D721Med (cell line): ENCODE measurements around the gene MRPL47.

Experiments
- DNase-seq: peaks from one replicate; pipeline ENCODE4 v3.0.0; 2011; ENCODE audit warnings: low spot score; ENCODE audit not compliant: insufficient read length
- FAIRE-seq: peaks from 2 replicates; lab custom pipeline; 2011; peaks lifted over from hg19 to GRCh38; lab: Jason Lieb, UNC
- CTCF ChIP-seq: IDR thresholded peaks from 2 replicates; pipeline ENCODE4 v1.5.1; 2012; ENCODE audit warnings: mild to moderate bottlenecking, control low read depth; ENCODE audit not compliant: insufficient read depth; ENCODE audit errors: missing control alignments

Gene MRPL47

GRCh38 chr3:179640469-179640868, 36.0 kb upstream of the MRPL47 start:
- no peak for TF ChIP-seq CTCF
- DNase-seq, result no peak
- FAIRE-seq, result no peak

- FAIRE-seq (no peak), DNase-seq (no peak)
- TF ChIP-seq CTCF, result no peak
These were observed 26.5 kb upstream of the MRPL47 start for GRCh38 chr3:179630753-179631451.

GRCh38 chr3:179624451-179624850, 20.0 kb upstream of the MRPL47 start:
- no peak for TF ChIP-seq CTCF
- no peak for FAIRE-seq
- DNase-seq, result no peak

GRCh38 chr3:179622023-179622422, 17.6 kb upstream of the MRPL47 start:
- TF ChIP-seq CTCF, result no peak
- no peak for DNase-seq
- no peak for FAIRE-seq

- no peak for DNase-seq
- FAIRE-seq, result peak; percentile 95
- TF ChIP-seq CTCF, result no peak
These were observed 11.2 kb upstream of the MRPL47 start for GRCh38 chr3:179615458-179616173.

GRCh38 chr3:179613807-179614206, 9.4 kb upstream of the MRPL47 start:
- TF ChIP-seq CTCF, result no peak
- no peak for FAIRE-seq
- DNase-seq, result no peak

GRCh38 chr3:179610066-179610465, 5.6 kb upstream of the MRPL47 start:
- FAIRE-seq, result no peak
- DNase-seq, result no peak
- no peak for TF ChIP-seq CTCF
